ENCODE measurements around the gene GAGE10.
"Not testable (repeated sequence)": the region's sequence is repeated elsewhere in the genome, so short reads cannot be mapped to it uniquely, and the experiment has no call there.

The GAGE10 gene

GRCh38 chrX:49330421-49330820 is 27.0 kb downstream of the GAGE10 start:
- DNase-seq (ENCODE audit: low spot score): not testable (repeated sequence)

GRCh38 chrX:49331282-49331681 is 27.8 kb downstream of the GAGE10 start, which contains the start of gene GAGE13:
Gene GAGE13, plus strand, starts transcription at chrX:49331582. Its CDS starts 1,156 bp downstream, at chrX:49332738.
- not testable (repeated sequence) for DNase-seq (ENCODE audit: low spot score)

GRCh38 chrX:49331841-49332240 is 28.4 kb downstream of the GAGE10 start:
- not testable (repeated sequence) for DNase-seq (ENCODE audit: low spot score)

DNA sequence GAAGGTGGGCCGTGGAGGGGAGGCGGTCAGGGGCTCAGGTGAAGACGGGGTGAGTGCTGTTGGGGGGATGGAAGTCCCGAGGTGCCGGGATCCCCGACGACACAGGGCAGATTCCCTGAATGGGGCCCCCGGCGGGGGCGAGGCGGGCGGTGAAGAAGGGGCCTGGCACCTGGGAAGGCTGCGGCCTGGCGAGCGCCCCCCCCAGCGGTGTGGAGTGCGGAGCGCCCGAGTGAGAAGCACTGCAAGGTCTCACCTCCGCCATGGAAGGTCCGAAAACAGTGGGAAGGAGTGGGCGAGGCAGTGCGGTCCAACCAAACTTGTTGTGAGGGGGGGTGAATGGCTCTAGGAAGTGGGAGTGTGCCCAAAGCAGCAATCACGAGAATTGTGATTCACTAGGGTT is 38.0 kb downstream of the GAGE10 start:
- DNase-seq (ENCODE audit: low spot score): not testable (repeated sequence)

DNA sequence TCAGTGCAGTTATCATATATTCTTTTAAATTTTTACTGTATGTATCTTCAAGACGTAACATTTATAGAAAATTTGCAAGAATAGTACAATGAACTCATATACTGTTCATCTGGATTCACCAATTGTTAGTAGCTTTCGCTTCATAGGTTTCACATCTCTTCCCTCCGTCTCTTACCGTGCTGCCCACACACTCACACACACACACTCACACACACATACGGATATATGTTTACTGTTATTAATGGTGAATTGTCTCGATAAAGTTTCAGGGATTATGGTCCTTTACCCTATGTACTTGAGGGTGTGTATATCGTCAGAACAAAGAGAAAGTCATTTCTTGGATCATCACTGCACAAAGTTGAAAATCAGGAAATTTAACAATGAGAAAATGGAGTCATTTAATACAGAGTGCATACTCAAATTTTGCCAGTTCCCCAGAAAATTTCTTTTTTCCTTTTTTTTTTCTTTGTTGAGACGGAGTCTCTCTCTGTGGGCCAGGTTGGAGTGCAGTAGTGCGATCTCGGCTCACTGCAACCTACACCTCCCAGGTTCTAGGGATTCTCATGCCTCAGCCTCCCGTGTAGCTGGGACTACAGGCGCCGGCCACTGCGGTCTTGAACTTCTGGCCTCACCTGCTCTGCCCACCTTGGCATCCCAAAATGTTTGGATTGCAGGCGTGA is 41.2 kb downstream of the GAGE10 start:
- not testable (repeated sequence) for DNase-seq (ENCODE audit: low spot score)

DNA sequence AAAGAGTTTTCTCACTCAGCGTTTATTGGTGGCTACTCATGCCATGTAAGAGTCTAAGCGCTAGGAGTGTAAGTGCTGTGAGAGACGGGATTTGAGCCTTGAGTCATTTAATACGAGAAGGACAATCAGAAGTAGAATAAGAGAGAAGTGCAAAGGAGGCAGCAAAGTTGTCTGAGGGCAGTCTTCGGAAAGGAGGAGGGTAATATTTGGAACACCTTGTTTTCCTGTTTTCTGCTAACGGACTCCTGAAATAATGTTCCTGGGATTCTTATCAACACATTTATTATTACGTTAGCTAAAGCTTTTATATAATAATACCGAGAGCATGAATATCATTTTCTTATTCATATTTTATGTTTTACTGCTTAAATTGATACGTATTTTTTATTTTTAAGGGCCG is 42.0 kb downstream of the GAGE10 start:
- DNase-seq (ENCODE audit: low spot score): not testable (repeated sequence)

DNA sequence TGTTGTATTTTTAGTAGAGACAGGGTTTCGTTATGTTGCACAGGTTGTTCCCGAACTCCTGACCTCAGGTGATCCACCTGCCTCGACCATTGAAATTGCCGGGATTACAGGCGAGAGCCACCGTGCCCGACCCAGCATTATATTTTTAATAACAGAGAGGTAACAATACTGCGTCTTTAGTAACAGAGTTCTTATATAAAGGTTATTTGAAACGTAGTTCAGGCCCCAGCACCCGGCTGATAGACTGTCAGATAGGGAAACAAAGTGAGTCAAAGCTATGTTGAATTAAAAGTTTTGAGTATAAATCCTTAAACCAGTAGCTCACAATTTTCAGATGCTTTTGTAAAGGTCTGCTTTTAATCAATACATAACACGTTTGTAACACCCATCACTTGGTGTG is 42.7 kb downstream of the GAGE10 start:
- DNase-seq (ENCODE audit: low spot score): not testable (repeated sequence)

All from globus pallidus (tissue), 1 donor.